HFF-Myc (cell line): ENCODE data around the gene EID1.

Experiments used
- DNase-seq: peaks from one replicate; pipeline ENCODE4 v3.0.0-alpha.2; 2011; ENCODE audit warnings: low read depth; ENCODE audit errors: extremely low read depth
- H3K4me3 ChIP-seq: replicated peaks from 2 replicates; pipeline ENCODE4 v1.5.1; 2011; ENCODE audit warnings: low read depth, mild to moderate bottlenecking, control low read depth, low read length
- TF ChIP-seq, protein P1 (sequence below): IDR thresholded peaks from 2 replicates; pipeline ENCODE4 v1.5.1; 2012; ENCODE audit warnings: mild to moderate bottlenecking, low read depth, low read length, control low read depth; ENCODE audit errors: missing control alignments

EID1 gene

GRCh38 chr15:48880070-48880634 lies 2.2 kb downstream of the EID1 start:
- DNase-seq, result no peak
- H3K4me3 ChIP-seq, result peak overlapping the region; percentile 90
- TF ChIP-seq, protein P1, sequence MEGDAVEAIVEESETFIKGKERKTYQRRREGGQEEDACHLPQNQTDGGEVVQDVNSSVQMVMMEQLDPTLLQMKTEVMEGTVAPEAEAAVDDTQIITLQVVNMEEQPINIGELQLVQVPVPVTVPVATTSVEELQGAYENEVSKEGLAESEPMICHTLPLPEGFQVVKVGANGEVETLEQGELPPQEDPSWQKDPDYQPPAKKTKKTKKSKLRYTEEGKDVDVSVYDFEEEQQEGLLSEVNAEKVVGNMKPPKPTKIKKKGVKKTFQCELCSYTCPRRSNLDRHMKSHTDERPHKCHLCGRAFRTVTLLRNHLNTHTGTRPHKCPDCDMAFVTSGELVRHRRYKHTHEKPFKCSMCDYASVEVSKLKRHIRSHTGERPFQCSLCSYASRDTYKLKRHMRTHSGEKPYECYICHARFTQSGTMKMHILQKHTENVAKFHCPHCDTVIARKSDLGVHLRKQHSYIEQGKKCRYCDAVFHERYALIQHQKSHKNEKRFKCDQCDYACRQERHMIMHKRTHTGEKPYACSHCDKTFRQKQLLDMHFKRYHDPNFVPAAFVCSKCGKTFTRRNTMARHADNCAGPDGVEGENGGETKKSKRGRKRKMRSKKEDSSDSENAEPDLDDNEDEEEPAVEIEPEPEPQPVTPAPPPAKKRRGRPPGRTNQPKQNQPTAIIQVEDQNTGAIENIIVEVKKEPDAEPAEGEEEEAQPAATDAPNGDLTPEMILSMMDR, result no peak

DNA sequence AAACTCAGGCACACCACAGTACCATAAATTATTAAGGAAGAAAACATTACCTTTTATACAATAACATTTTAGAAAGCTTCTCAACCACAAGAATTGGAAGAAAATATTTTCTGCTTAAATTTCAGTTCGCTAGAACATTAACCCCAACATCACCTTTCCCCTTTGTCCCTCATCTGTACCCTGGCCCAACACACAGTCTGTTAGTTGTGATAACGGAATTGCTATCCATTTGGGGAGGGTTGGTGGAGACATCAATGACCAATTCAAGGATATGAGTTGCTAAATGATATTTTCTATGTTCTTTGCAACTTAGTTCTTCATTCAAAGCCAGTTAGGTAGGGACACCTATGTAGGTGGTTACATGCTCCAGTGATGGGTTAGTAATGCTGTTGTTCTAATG lies 5.8 kb downstream of the EID1 start:
- no peak for DNase-seq
- TF ChIP-seq, protein P1, result no peak
- H3K4me3 ChIP-seq, result no peak overlapping the region

GRCh38 chr15:48887144-48887543 lies 9.2 kb downstream of the EID1 start:
- DNase-seq, result no peak
- TF ChIP-seq, protein P1, result no peak
- no peak overlapping the region for H3K4me3 ChIP-seq

GRCh38 chr15:48888191-48888590 lies 10.3 kb downstream of the EID1 start:
- H3K4me3 ChIP-seq, result no peak overlapping the region
- no peak for DNase-seq
- TF ChIP-seq, protein P1, result no peak

- H3K4me3 ChIP-seq, result no peak overlapping the region
- TF ChIP-seq, protein P1, result no peak
These were observed 10.9 kb downstream of the EID1 start for GRCh38 chr15:48888836-48889235.

GRCh38 chr15:48889925-48890324 lies 12.0 kb downstream of the EID1 start:
- H3K4me3 ChIP-seq, result no peak overlapping the region
- TF ChIP-seq, protein P1, result no peak
- no peak for DNase-seq

More at GRCh38 chr15:48888836-48889235, 10.9 kb downstream of the EID1 start:
- no peak for DNase-seq

DNA sequence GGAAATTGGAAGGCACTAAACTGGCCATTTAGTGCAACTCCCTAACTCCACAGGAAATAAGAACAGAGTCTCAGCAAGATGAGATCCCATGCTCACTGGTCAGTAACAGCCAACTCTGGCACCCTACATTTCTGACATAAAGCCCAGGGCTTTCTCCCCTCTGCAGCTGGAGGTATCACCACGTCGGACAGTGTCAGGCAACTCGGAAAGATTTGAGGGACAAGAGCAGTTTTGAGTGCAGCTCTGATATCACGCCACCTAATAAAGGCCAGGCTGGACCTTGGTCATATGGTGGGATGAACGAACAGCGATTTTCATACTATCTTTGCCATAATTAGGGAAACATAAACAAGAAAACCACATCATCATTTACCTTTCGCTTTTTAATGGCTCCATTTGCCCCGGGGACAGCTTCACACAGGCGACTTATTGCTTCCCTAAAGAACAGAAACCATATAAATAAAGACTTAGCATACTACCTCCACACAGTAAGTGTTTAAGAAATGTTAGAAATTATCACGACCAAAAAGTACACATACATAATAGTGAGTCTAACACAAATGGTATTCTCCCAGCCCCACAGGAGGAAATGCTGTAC lies 12.5 kb downstream of the EID1 start:
- TF ChIP-seq, protein P1, result no peak
- H3K4me3 ChIP-seq, result no peak overlapping the region
- DNase-seq, result no peak
